Activated CD8-positive, alpha-beta memory T cell treated with anti-CD3 and anti-CD28 coated beads, Interleukin-2, amount 10 ng/mL, durations not matched to agents 7 days and 5 days (primary cell): Measurements from ENCODE around the gene MRO. TPM values are rescaled to one million over a fixed set of nuclear protein-coding genes. Genes with fewer than 3 reads are reported as not detected.
"Not testable (repeated sequence)": the region's sequence is repeated elsewhere in the genome, so short reads cannot be mapped to it uniquely, and the experiment has no call there.

Experiments used
- ATAC-seq: fragments of 150-1000 bp; cut with Tn5 transposase; one replicate; pipeline ENCODE4 v1.10.0; 2021; ENCODE audit warnings: moderate library complexity
- CTCF ChIA-PET: fragments of 350-600 bp; sonication (Branson Sonifier 250); formaldehyde crosslinking; loops from one replicate; lab custom pipeline; 2021; ENCODE audit warnings: antibody characterized with exemption; lab: Charles Lee
- DNase-seq: peaks from one replicate; pipeline ENCODE4 v3.0.0-alpha.2; 2020
- H3K27ac Mint-ChIP-seq: one replicate; pipeline ENCODE4 v1.8.0; 2021; ENCODE audit warnings: mild to moderate bottlenecking, mixed read lengths
- H3K27me3 Mint-ChIP-seq: one replicate; pipeline ENCODE4 v1.8.0; 2021; ENCODE audit warnings: mixed read lengths
- H3K36me3 Mint-ChIP-seq: one replicate; pipeline ENCODE4 v1.8.0; 2021; ENCODE audit warnings: mild to moderate bottlenecking, mixed read lengths
- H3K4me1 Mint-ChIP-seq: one replicate; pipeline ENCODE4 v1.8.0; 2021; ENCODE audit warnings: mixed read lengths
- H3K4me3 Mint-ChIP-seq: one replicate; pipeline ENCODE4 v1.8.0; 2021; ENCODE audit warnings: mild to moderate bottlenecking, moderate library complexity, mixed read lengths
- H3K9me3 Mint-ChIP-seq: one replicate; pipeline ENCODE4 v1.8.0; 2022; ENCODE audit warnings: low read depth, mixed read lengths
- total RNA-seq, 2 experiments: library from RNA; stranded (reverse); gene quantifications; one replicate each; pipeline ENCODE4 v1.2.3, GENCODE V29; 2021

The MRO gene
- total RNA-seq, 2 experiments from 2014 or later = not detected

GRCh38 chr18:50802141-50802540 lies 17.7 kb downstream of the MRO start:
- no peaks in the 10 kb centered on the region for H3K4me1 Mint-ChIP-seq
- H3K4me3 Mint-ChIP-seq = no peak overlapping the region
- no peak for DNase-seq
- H3K27me3 Mint-ChIP-seq = peaks cover 25% of the 10 kb centered on the region
- H3K9me3 Mint-ChIP-seq = no peaks in the 10 kb centered on the region
- CTCF ChIA-PET = no interaction called here
- no peak overlapping the region for H3K27ac Mint-ChIP-seq
- no peak for ATAC-seq
- H3K36me3 Mint-ChIP-seq = no peaks in the 10 kb centered on the region

GRCh38 chr18:50797142-50797541 lies 22.7 kb downstream of the MRO start:
- CTCF ChIA-PET = no interaction called here
- no peak for ATAC-seq
- H3K27ac Mint-ChIP-seq = no peak overlapping the region
- H3K9me3 Mint-ChIP-seq = no peaks in the 10 kb centered on the region
- no peak for DNase-seq
- H3K4me3 Mint-ChIP-seq = no peak overlapping the region
- no peaks in the 10 kb centered on the region for H3K36me3 Mint-ChIP-seq
- peaks cover 28% of the 10 kb centered on the region for H3K27me3 Mint-ChIP-seq
- no peaks in the 10 kb centered on the region for H3K4me1 Mint-ChIP-seq

- no peak for DNase-seq
- CTCF ChIA-PET = no interaction called here
Measured at GRCh38 chr18:50796495-50796894, 23.3 kb downstream of the MRO start.

GRCh38 chr18:50793641-50794565 lies 25.9 kb downstream of the MRO start:
- Mint-ChIP-seq H3K27me3 (peaks cover 23% of the 10 kb centered on the region), H3K9me3 (no peaks in the 10 kb centered on the region), H3K36me3 (no peaks in the 10 kb centered on the region), H3K4me3 (no peak overlapping the region), H3K4me1 (no peaks in the 10 kb centered on the region), H3K27ac (no peak overlapping the region)
- ATAC-seq (no peak), DNase-seq (no peak)
- CTCF ChIA-PET = interaction anchor here (0.5 kb wide), 1 partner anchor 48 kb away, joined by 3 read pairs; no protein-coding TSS in a partner anchor

More at GRCh38 chr18:50796495-50796894, 23.3 kb downstream of the MRO start:
- no peaks in the 10 kb centered on the region for H3K9me3 Mint-ChIP-seq
- no peak overlapping the region for H3K27ac Mint-ChIP-seq
- H3K4me1 Mint-ChIP-seq = no peaks in the 10 kb centered on the region
- no peak overlapping the region for H3K4me3 Mint-ChIP-seq
- H3K36me3 Mint-ChIP-seq = no peaks in the 10 kb centered on the region
- peaks cover 28% of the 10 kb centered on the region for H3K27me3 Mint-ChIP-seq
- ATAC-seq = no peak

- no peak for DNase-seq
- peaks cover 20% of the 10 kb centered on the region for H3K27me3 Mint-ChIP-seq
- no peaks in the 10 kb centered on the region for H3K36me3 Mint-ChIP-seq
- no peak overlapping the region for H3K27ac Mint-ChIP-seq
- CTCF ChIA-PET = no interaction called here
- ATAC-seq = no peak
- H3K4me3 Mint-ChIP-seq = no peak overlapping the region
- no peaks in the 10 kb centered on the region for H3K9me3 Mint-ChIP-seq
- no peaks in the 10 kb centered on the region for H3K4me1 Mint-ChIP-seq
Measured at GRCh38 chr18:50792885-50793284, 26.9 kb downstream of the MRO start.

GRCh38 chr18:50791599-50792438 lies 28.0 kb downstream of the MRO start:
- no peak for DNase-seq
- no peak overlapping the region for H3K4me3 Mint-ChIP-seq
- CTCF ChIA-PET = interaction anchor here (0.7 kb wide), 1 partner anchor 28 kb away, joined by 3 read pairs; no protein-coding TSS in a partner anchor

GRCh38 chr18:50790948-50791347 lies 28.9 kb downstream of the MRO start:
- H3K9me3 Mint-ChIP-seq = no peaks in the 10 kb centered on the region
- H3K27ac Mint-ChIP-seq = no peak overlapping the region
- no peaks in the 10 kb centered on the region for H3K4me1 Mint-ChIP-seq
- CTCF ChIA-PET = no interaction called here
- ATAC-seq = no peak
- no peak overlapping the region for H3K4me3 Mint-ChIP-seq
- DNase-seq = no peak
- H3K27me3 Mint-ChIP-seq = peaks cover 5% of the 10 kb centered on the region
- no peaks in the 10 kb centered on the region for H3K36me3 Mint-ChIP-seq

More at GRCh38 chr18:50791599-50792438, 28.0 kb downstream of the MRO start:
- no peaks in the 10 kb centered on the region for H3K36me3 Mint-ChIP-seq
- no peak for ATAC-seq
- no peak overlapping the region for H3K27ac Mint-ChIP-seq
- peaks cover 11% of the 10 kb centered on the region for H3K27me3 Mint-ChIP-seq
- no peaks in the 10 kb centered on the region for H3K4me1 Mint-ChIP-seq
- H3K9me3 Mint-ChIP-seq = no peaks in the 10 kb centered on the region

GRCh38 chr18:50790241-50790640 lies 29.6 kb downstream of the MRO start:
- H3K4me1 Mint-ChIP-seq = no peaks in the 10 kb centered on the region
- no peaks in the 10 kb centered on the region for H3K36me3 Mint-ChIP-seq
- no peak overlapping the region for H3K4me3 Mint-ChIP-seq
- H3K27me3 Mint-ChIP-seq = peaks cover 2% of the 10 kb centered on the region
- DNase-seq (no peak), ATAC-seq (no peak)
- no peak overlapping the region for H3K27ac Mint-ChIP-seq
- H3K9me3 Mint-ChIP-seq = no peaks in the 10 kb centered on the region
- CTCF ChIA-PET = no interaction called here

- H3K27me3 Mint-ChIP-seq = peaks cover 3% of the 10 kb centered on the region
- DNase-seq (no peak), ATAC-seq (no peak)
- H3K9me3 Mint-ChIP-seq = no peaks in the 10 kb centered on the region
- H3K4me3 Mint-ChIP-seq = no peak overlapping the region
- CTCF ChIA-PET = no interaction called here
- H3K36me3 Mint-ChIP-seq = no peaks in the 10 kb centered on the region
- no peaks in the 10 kb centered on the region for H3K4me1 Mint-ChIP-seq
- no peak overlapping the region for H3K27ac Mint-ChIP-seq
Measured at GRCh38 chr18:50788284-50788683, 31.5 kb downstream of the MRO start.

- Mint-ChIP-seq H3K27me3 (peaks cover 5% of the 10 kb centered on the region), H3K4me3 (no peak overlapping the region), H3K27ac (no peak overlapping the region), H3K4me1 (no peaks in the 10 kb centered on the region), H3K9me3 (no peaks in the 10 kb centered on the region), H3K36me3 (no peaks in the 10 kb centered on the region)
- CTCF ChIA-PET = no interaction called here
- DNase-seq = no peak
- ATAC-seq = no peak
Measured at GRCh38 chr18:50786864-50787263, 33.0 kb downstream of the MRO start.

GRCh38 chr18:50783553-50783952 lies 36.3 kb downstream of the MRO start:
- CTCF ChIA-PET = no interaction called here
- Mint-ChIP-seq H3K4me1 (no peaks in the 10 kb centered on the region), H3K36me3 (no peaks in the 10 kb centered on the region), H3K4me3 (no peak overlapping the region), H3K27me3 (peaks cover 20% of the 10 kb centered on the region), H3K27ac (no peak overlapping the region), H3K9me3 (no peaks in the 10 kb centered on the region)
- ATAC-seq (no peak), DNase-seq (no peak)

GRCh38 chr18:50779021-50779420 lies 40.8 kb downstream of the MRO start:
- H3K27me3 Mint-ChIP-seq = peaks cover 28% of the 10 kb centered on the region
- DNase-seq, H3K27ac Mint-ChIP-seq, H3K36me3 Mint-ChIP-seq, CTCF ChIA-PET, H3K9me3 Mint-ChIP-seq, ATAC-seq, H3K4me3 Mint-ChIP-seq, H3K4me1 Mint-ChIP-seq: not testable (repeated sequence)

- H3K36me3 Mint-ChIP-seq = no peaks in the 10 kb centered on the region
- CTCF ChIA-PET = no interaction called here
Measured at GRCh38 chr18:50776383-50776782, 43.4 kb downstream of the MRO start.

More at GRCh38 chr18:50776383-50776782, 43.4 kb downstream of the MRO start:
- Mint-ChIP-seq H3K27ac (no peak overlapping the region), H3K4me1 (no peaks in the 10 kb centered on the region), H3K9me3 (no peaks in the 10 kb centered on the region), H3K27me3 (peaks cover 29% of the 10 kb centered on the region), H3K4me3 (no peak overlapping the region)
- ATAC-seq (no peak), DNase-seq (no peak)
